HK-2 (cell line): ENCODE data around the gene CBL.

Experiments
- DNase-seq: peaks from one replicate; pipeline ENCODE4 v3.0.0-alpha.2; 2018; ENCODE audit not compliant: unreplicated experiment

The CBL gene

GRCh38 chr11:119347242-119347641 is 141.1 kb downstream of the CBL start:
- DNase-seq, result no peak

GRCh38 chr11:119347940-119348605 is 141.9 kb downstream of the CBL start:
- DNase-seq, result no peak

- no peak for DNase-seq
These were observed 144.2 kb downstream of the CBL start for GRCh38 chr11:119350302-119350701.

GRCh38 chr11:119351232-119351631 is 145.1 kb downstream of the CBL start:
- DNase-seq, result no peak

- no peak for DNase-seq
These were observed 146.7 kb downstream of the CBL start for GRCh38 chr11:119352857-119353260.

- no peak for DNase-seq
These were observed 149.1 kb downstream of the CBL start for GRCh38 chr11:119355091-119355843.

GRCh38 chr11:119356349-119357031 is 150.4 kb downstream of the CBL start:
- DNase-seq, result no peak

- DNase-seq, result no peak
These were observed 150.9 kb downstream of the CBL start for GRCh38 chr11:119357074-119357473.
